SU-DHL-6 (cell line): Measurements from ENCODE around the gene PPT2.

Experiments used
- EZH2phosphoT487 ChIP-seq: fragments of 200-600 bp; sonication (generic), shearing (Covaris generic); conservative IDR thresholded peaks from 2 replicates; pipeline ENCODE4 v1.6.1; 2018; ENCODE audit warnings: mild to moderate bottlenecking, antibody characterized with exemption, low read length, moderate library complexity, mixed read lengths
- TF ChIP-seq, protein P1 (sequence below): fragments of 200-600 bp; sonication (generic); IDR thresholded peaks from one replicate; pipeline ENCODE4 v1.5.1; 2017; ENCODE audit warnings: antibody characterized with exemption, mild to moderate bottlenecking, low read length, moderate library complexity; ENCODE audit not compliant: insufficient read depth, poor library complexity, severe bottlenecking

GRCh38 chr6:32137454-32137853 is 16.5 kb upstream of the PPT2 start:
- TF ChIP-seq, protein P1, sequence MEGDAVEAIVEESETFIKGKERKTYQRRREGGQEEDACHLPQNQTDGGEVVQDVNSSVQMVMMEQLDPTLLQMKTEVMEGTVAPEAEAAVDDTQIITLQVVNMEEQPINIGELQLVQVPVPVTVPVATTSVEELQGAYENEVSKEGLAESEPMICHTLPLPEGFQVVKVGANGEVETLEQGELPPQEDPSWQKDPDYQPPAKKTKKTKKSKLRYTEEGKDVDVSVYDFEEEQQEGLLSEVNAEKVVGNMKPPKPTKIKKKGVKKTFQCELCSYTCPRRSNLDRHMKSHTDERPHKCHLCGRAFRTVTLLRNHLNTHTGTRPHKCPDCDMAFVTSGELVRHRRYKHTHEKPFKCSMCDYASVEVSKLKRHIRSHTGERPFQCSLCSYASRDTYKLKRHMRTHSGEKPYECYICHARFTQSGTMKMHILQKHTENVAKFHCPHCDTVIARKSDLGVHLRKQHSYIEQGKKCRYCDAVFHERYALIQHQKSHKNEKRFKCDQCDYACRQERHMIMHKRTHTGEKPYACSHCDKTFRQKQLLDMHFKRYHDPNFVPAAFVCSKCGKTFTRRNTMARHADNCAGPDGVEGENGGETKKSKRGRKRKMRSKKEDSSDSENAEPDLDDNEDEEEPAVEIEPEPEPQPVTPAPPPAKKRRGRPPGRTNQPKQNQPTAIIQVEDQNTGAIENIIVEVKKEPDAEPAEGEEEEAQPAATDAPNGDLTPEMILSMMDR, result no peak
- no peak for TF ChIP-seq EZH2phosphoT487
